ENCODE results near the gene GVQW3. TPM values are rescaled to one million over a fixed set of nuclear protein-coding genes. Genes with fewer than 3 reads are reported as not detected.

GVQW3 gene
- total and polyA plus RNA-seq, 2 of the 13 experiments (the other 11 are each of a cell fraction or from before 2014, with no cell fraction given): 5.0 to 5.6 TPM

GRCh38 chr11:76380977-76381719 lies at the start of gene GVQW3, which contains the start of gene THAP12 (continued):
- TF ChIP-seq NR2C2 (CRISPR knock-in tag; IDR thresholded peaks at IDR 0.05; ENCODE audit: borderline replicate concordance): peak; percentile 55; the same call in 1 of the 2 replicates
- no peak for TF ChIP-seq GFI1 (CRISPR knock-in tag; IDR thresholded peaks at IDR 0.05; ENCODE audit: borderline replicate concordance)
- TF ChIP-seq TBP (CRISPR knock-in tag; IDR thresholded peaks at IDR 0.05): no peak
- no peak for TF ChIP-seq DMTF1 (CRISPR knock-in tag; IDR thresholded peaks at IDR 0.05)
- no peak for TF ChIP-seq CERS6 (CRISPR knock-in tag; IDR thresholded peaks at IDR 0.05)
- TF ChIP-seq ZFP36L2 (CRISPR knock-in tag; IDR thresholded peaks at IDR 0.05): no peak
- no peak for TF ChIP-seq ZBTB34 (CRISPR knock-in tag; IDR thresholded peaks at IDR 0.05)
- 0 out of 2 replicates have a peak, but pooled peaks have one; percentile 22 for TF ChIP-seq ZSCAN12 (CRISPR knock-in tag; IDR thresholded peaks at IDR 0.05)
- TF ChIP-seq FOSL1 (CRISPR knock-in tag; IDR thresholded peaks at IDR 0.05; ENCODE audit: borderline replicate concordance): no peak
- TF ChIP-seq ATF3 (CRISPR knock-in tag; IDR thresholded peaks at IDR 0.05): no peak
- TF ChIP-seq ZNF235 (CRISPR knock-in tag; IDR thresholded peaks at IDR 0.05; ENCODE audit: borderline replicate concordance): no peak
- no peak; the same call in 1 of the 2 replicates for TF ChIP-seq MIXL1 (CRISPR knock-in tag; IDR thresholded peaks at IDR 0.05)
- TF ChIP-seq ZNF34 (CRISPR knock-in tag; IDR thresholded peaks at IDR 0.05; ENCODE audit: borderline replicate concordance): no peak
- TF ChIP-seq HBP1 (CRISPR knock-in tag; IDR thresholded peaks at IDR 0.05; ENCODE audit: low read depth): no peak
- TF ChIP-seq ZNF740 (CRISPR knock-in tag; IDR thresholded peaks at IDR 0.05): peak; percentile 45; the same call in 1 of the 2 replicates
- TF ChIP-seq ZNF317 (CRISPR knock-in tag; IDR thresholded peaks at IDR 0.05): 0 out of 2 replicates have a peak, but pooled peaks have one; percentile 17
- no peak; the same call in 1 of the 2 replicates for TF ChIP-seq HOXA9 (CRISPR knock-in tag; IDR thresholded peaks at IDR 0.05; ENCODE audit: borderline replicate concordance)
- no peak for TF ChIP-seq ZNF672 (CRISPR knock-in tag; IDR thresholded peaks at IDR 0.05)
- peak; percentile 92 for TF ChIP-seq PATZ1 (CRISPR knock-in tag; IDR thresholded peaks at IDR 0.05)
- peak; percentile 62; the same call in 1 of the 2 replicates for TF ChIP-seq RFXAP (CRISPR knock-in tag; IDR thresholded peaks at IDR 0.05; ENCODE audit: borderline replicate concordance)
- no peak for TF ChIP-seq KDM6A (CRISPR knock-in tag; IDR thresholded peaks at IDR 0.05; ENCODE audit: low read depth)
